Suprapubic skin (tissue), 4 donors: ENCODE results near the gene SLC36A3. TPM values are rescaled to one million over a fixed set of nuclear protein-coding genes. Genes with fewer than 3 reads are reported as not detected.
"Not testable (repeated sequence)": the region's sequence is repeated elsewhere in the genome, so short reads cannot be mapped to it uniquely, and the experiment has no call there.

Source experiments
- DNase-seq, 2 donors: peaks; one replicate each; pipeline ENCODE4 v3.0.0-alpha.2; 2019; ENCODE audit warnings: low spot score in 2 of 2
- H3K27ac ChIP-seq: fragments of 200-600 bp; sonication (generic); one replicate; pipeline ENCODE4 v1.5.1; 2019
- H3K27me3 ChIP-seq: fragments of 200-600 bp; sonication (generic); one replicate; pipeline ENCODE4 v1.5.1; 2019
- H3K36me3 ChIP-seq: fragments of 200-600 bp; sonication (generic); one replicate; pipeline ENCODE4 v1.5.1; 2019
- H3K4me1 ChIP-seq: fragments of 200-600 bp; sonication (generic); one replicate; pipeline ENCODE4 v1.5.1; 2019
- H3K4me3 ChIP-seq: fragments of 200-600 bp; sonication (generic); one replicate; pipeline ENCODE4 v1.5.1; 2019; ENCODE audit warnings: mild to moderate bottlenecking
- H3K9me3 ChIP-seq: fragments of 200-600 bp; sonication (generic); one replicate; pipeline ENCODE4 v1.5.1; 2019
- EP300 ChIP-seq: sonication (generic); formaldehyde crosslinking; IDR thresholded peaks from one replicate; pipeline ENCODE4 v1.6.1; 2017; ENCODE audit warnings: antibody characterized with exemption
- POLR2A ChIP-seq, 2 donors: fragments of 450-650 bp; IDR thresholded peaks; one replicate each; pipeline ENCODE4 v1.6.1; 2017; ENCODE audit warnings: antibody characterized with exemption in 2 of 2, mild to moderate bottlenecking in 2 of 2, moderate library complexity in 2 of 2
- POLR2AphosphoS5 ChIP-seq, 3 donors: sonication (generic); formaldehyde crosslinking; IDR thresholded peaks; one replicate each; pipeline ENCODE4 v1.6.1; 2017; ENCODE audit warnings: antibody characterized with exemption in 3 of 3
- WGBS: methylation state at CpG from one replicate; pipeline ENCODE4 v1.1.5; 2018; 5-methylcytosine and 5-hydroxymethylcytosine counted together
- total RNA-seq, 4 donors: library from RNA; depleted of rRNA; stranded (reverse); fragments of >200 nt; gene quantifications; one replicate each; pipeline ENCODE4 v1.1.0, GENCODE V29; 2016
- TF ChIP-seq, protein P1 (sequence below), 2 donors: fragments of 200-600 bp in 1 of 2; fragments of 450-650 bp in 1 of 2; sonication (generic) in 1 of 2; IDR thresholded peaks; one replicate each; pipeline ENCODE4 v1.5.1; 2016 to 2019; ENCODE audit warnings: antibody characterized with exemption in 2 of 2, mild to moderate bottlenecking in 1 of 2, moderate library complexity in 1 of 2

Gene SLC36A3
- total RNA-seq, 4 donors from 2014 or later = not detected

DNA sequence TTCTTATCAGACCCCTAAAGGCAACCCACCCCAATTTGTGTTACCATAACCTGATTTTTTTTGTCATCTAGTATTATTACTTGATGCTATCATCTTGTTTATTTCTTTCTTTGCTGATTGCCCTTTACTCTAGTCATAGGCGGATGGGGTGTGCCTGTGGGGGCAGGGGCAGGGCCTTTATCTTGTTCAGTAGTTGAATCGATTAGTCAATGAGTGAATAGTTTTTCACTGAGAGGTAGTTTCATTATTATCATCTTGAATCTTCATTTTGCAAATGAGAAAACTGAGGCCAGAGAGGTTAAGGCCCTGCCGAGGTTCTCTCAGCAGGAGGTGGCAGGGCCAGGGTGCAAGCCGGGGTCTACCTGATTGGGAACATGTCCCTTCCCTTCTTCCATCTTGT lies 60.0 kb downstream of the SLC36A3 start:
- H3K4me3 ChIP-seq = no peak overlapping the region
- 90% methylated on average over 4 of the region's 4 CpGs for WGBS
- DNase-seq = no peak
- no peaks in the 10 kb centered on the region for H3K36me3 ChIP-seq
- TF ChIP-seq EP300 (no peak), POLR2AphosphoS5 (IDR thresholded peaks at IDR 0.05) (no peak), POLR2A (IDR thresholded peaks at IDR 0.05) (no peak)
- TF ChIP-seq, protein P1, sequence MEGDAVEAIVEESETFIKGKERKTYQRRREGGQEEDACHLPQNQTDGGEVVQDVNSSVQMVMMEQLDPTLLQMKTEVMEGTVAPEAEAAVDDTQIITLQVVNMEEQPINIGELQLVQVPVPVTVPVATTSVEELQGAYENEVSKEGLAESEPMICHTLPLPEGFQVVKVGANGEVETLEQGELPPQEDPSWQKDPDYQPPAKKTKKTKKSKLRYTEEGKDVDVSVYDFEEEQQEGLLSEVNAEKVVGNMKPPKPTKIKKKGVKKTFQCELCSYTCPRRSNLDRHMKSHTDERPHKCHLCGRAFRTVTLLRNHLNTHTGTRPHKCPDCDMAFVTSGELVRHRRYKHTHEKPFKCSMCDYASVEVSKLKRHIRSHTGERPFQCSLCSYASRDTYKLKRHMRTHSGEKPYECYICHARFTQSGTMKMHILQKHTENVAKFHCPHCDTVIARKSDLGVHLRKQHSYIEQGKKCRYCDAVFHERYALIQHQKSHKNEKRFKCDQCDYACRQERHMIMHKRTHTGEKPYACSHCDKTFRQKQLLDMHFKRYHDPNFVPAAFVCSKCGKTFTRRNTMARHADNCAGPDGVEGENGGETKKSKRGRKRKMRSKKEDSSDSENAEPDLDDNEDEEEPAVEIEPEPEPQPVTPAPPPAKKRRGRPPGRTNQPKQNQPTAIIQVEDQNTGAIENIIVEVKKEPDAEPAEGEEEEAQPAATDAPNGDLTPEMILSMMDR (IDR thresholded peaks at IDR 0.05) = no peak
- no peaks in the 10 kb centered on the region for H3K27me3 ChIP-seq
- no peak overlapping the region for H3K27ac ChIP-seq
- H3K9me3 ChIP-seq = no peaks in the 10 kb centered on the region
- H3K4me1 ChIP-seq = no peaks in the 10 kb centered on the region

DNA sequence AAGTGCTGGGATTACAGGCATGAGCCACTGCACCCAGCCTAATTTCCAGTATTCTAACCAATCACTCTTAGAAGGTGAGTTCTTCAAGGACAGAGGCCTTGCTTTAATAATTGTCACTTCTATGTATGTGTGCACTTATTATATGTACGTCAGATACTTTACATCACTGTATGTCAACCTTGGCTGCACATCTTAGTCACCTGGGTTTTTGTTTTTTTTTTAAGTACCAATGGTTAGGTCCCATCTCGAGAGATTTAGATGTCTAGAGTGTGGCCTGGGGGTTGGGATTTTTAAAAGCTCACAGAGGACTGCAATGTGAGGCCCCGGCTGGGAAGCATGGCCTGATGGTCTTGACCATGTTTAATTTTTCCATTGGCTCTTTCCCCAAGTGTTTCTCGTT lies 60.4 kb downstream of the SLC36A3 start:
- no peaks in the 10 kb centered on the region for H3K9me3 ChIP-seq
- 77% methylated on average over 4 of the region's 4 CpGs for WGBS
- no peaks in the 10 kb centered on the region for H3K36me3 ChIP-seq
- H3K27me3 ChIP-seq = peaks cover 4% of the 10 kb centered on the region
- H3K27ac ChIP-seq = no peak overlapping the region
- no peaks in the 10 kb centered on the region for H3K4me1 ChIP-seq
- no peak for DNase-seq
- TF ChIP-seq, protein P1 (IDR thresholded peaks at IDR 0.05) = no peak
- TF ChIP-seq POLR2A (IDR thresholded peaks at IDR 0.05) (no peak), POLR2AphosphoS5 (IDR thresholded peaks at IDR 0.05) (no peak), EP300 (no peak)
- H3K4me3 ChIP-seq = no peak overlapping the region

DNA sequence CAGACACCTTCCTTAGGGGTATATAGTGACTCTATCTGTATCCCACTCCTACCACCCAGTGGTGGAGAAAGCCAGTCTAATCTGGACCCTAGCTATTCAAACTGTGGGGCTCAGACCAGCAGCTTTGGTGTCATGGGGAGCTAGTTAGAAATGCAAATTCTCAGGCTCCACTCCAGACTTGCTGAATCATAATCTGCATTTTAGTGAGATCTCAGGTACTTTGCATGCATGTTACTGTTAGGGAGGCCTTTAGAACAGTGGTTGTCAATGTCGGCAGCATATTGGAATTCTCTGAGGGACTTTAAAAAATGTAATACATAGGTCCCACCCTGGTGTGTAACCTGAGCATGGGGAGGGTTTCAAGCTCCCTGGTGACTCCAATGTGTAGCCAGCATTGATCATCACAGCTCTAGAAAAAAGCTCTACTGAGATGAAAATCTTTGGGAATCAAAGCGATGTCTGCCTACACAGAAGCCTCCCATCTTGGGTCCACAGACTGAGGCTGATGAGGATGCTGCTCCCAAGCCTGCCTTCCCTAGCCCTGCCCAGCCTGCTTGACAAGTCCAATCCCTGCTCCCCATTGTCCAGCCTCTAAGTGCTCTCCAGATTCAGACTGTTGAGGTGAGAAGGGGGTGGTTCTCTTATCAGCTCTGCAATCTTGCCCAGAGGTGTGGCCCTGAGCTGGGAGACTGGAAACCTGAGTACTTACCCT lies 62.5 kb downstream of the SLC36A3 start:
- Histone ChIP-seq H3K27me3 (peaks cover 6% of the 10 kb centered on the region), H3K4me3 (no peak overlapping the region), H3K9me3 (no peaks in the 10 kb centered on the region), H3K36me3 (no peaks in the 10 kb centered on the region), H3K4me1 (no peaks in the 10 kb centered on the region), H3K27ac (no peak overlapping the region)
- no peak for DNase-seq
- 91% methylated on average over 2 of the region's 2 CpGs for WGBS
- TF ChIP-seq POLR2AphosphoS5 (IDR thresholded peaks at IDR 0.05) = no peak
- no peak for TF ChIP-seq EP300
- no peak for TF ChIP-seq POLR2A (IDR thresholded peaks at IDR 0.05)
- TF ChIP-seq, protein P1 (IDR thresholded peaks at IDR 0.05) = no peak

DNA sequence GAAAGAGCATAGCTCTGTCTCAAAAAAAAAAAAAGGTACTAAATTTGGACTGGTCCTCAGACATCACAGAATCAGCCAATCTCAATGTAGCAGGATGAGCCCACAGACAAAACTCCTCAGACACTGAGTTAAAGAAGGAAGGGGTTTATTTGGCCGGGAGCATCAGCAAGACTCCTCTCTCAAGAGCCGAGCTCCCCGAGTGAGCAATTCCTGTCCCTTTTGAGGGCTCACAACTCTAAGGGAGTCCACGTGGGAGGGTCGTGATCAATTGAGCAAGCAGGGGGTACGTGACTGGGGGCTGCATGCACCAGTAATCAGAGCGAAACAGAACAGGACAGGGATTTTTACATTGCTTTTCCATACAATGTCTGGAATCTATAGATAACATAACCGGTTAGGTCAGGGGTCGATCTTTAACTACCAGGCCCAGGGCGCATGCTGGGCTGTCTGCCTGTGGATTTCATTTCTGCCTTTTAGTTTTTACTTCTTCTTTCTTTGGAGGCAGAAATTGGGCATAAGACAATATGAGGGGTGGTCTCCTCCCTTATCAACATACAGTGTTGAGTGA lies 63.2 kb downstream of the SLC36A3 start:
- H3K36me3 ChIP-seq, H3K9me3 ChIP-seq, H3K27me3 ChIP-seq, H3K4me3 ChIP-seq, DNase-seq, H3K4me1 ChIP-seq, H3K27ac ChIP-seq: not testable (repeated sequence)
- 89% methylated on average over 10 of the region's 10 CpGs for WGBS

DNA sequence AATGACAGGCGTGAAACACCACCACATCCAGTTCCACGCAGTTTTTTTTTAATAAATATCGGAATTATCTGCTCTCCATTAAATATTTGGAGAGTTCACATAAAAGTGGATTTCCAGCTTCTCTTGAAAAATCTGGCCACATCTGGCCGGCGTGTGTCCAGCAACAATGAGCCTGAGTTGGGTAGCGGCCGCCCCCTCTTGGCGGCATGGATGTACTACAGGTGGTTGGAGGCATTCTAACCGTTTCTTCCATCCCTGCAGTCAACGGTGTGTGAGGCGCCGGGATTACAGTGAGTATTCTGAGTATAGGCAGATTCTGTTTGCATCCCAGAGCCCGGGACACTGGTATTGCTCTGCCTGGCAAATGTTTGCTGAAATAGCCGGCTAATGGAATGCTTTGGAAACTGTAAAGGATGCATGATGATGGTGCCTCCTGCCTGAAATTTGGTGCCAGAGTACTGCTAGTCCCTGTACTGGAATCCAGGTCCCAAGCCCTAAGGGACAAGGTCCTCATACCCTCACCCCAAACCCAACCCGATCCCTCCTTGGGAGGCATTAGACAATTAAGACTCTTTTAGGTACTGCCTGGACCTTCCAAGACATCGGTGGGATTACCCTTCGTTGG lies 64.2 kb downstream of the SLC36A3 start:
- 55% methylated on average over 17 of the region's 17 CpGs for WGBS
- Histone ChIP-seq H3K9me3 (no peaks in the 10 kb centered on the region), H3K4me3 (peak overlapping the region; percentile 0), H3K36me3 (no peaks in the 10 kb centered on the region), H3K4me1 (peaks cover 4% of the 10 kb centered on the region), H3K27me3 (peaks cover 6% of the 10 kb centered on the region), H3K27ac (no peak overlapping the region)
- peak; percentile 87 to 89 for DNase-seq
- TF ChIP-seq, protein P1 (IDR thresholded peaks at IDR 0.05) = peak; percentile 48 to 62
- no peak for TF ChIP-seq EP300
